ENCODE data around the gene MTRF1. TPM values are rescaled to one million over a fixed set of nuclear protein-coding genes. Genes with fewer than 3 reads are reported as not detected.

The MTRF1 gene
- total and polyA plus RNA-seq, 9 of the 15 experiments (the other 6 are each of a cell fraction or from before 2014, with no cell fraction given), result 12.5 to 33.7 (median 20.1) TPM

- TF ChIP-seq, protein P1, sequence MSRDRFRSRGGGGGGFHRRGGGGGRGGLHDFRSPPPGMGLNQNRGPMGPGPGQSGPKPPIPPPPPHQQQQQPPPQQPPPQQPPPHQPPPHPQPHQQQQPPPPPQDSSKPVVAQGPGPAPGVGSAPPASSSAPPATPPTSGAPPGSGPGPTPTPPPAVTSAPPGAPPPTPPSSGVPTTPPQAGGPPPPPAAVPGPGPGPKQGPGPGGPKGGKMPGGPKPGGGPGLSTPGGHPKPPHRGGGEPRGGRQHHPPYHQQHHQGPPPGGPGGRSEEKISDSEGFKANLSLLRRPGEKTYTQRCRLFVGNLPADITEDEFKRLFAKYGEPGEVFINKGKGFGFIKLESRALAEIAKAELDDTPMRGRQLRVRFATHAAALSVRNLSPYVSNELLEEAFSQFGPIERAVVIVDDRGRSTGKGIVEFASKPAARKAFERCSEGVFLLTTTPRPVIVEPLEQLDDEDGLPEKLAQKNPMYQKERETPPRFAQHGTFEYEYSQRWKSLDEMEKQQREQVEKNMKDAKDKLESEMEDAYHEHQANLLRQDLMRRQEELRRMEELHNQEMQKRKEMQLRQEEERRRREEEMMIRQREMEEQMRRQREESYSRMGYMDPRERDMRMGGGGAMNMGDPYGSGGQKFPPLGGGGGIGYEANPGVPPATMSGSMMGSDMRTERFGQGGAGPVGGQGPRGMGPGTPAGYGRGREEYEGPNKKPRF (IDR thresholded peaks at IDR 0.05; ENCODE audit: low read depth, low read length), result no peak
- TF ChIP-seq NCOA4 (IDR thresholded peaks at IDR 0.05; ENCODE audit: partially characterized antibody) (no peak), NR1H2 (CRISPR knock-in tag; IDR thresholded peaks at IDR 0.05) (no peak), ARID2 (IDR thresholded peaks at IDR 0.05) (no peak), C11orf30 (IDR thresholded peaks at IDR 0.05; ENCODE audit: low read depth) (peak; percentile 93), PRPF4 (IDR thresholded peaks at IDR 0.05; ENCODE audit: insufficient read depth, low read depth, low read length, poor library complexity, severe bottlenecking) (no peak), FOXA1 (IDR thresholded peaks at IDR 0.05; ENCODE audit: borderline replicate concordance) (no peak), MXI1 (IDR thresholded peaks at IDR 0.05; ENCODE audit: low read depth, low read length) (no peak), ZNF644 (tag; IDR thresholded peaks at IDR 0.05; ENCODE audit: low read depth) (no peak), ZNF778 (CRISPR knock-in tag; IDR thresholded peaks at IDR 0.05) (no peak), NFE2 (IDR thresholded peaks at IDR 0.05; ENCODE audit: low read depth) (peak; percentile 87), ZNF24 (IDR thresholded peaks at IDR 0.05) (no peak), CC2D1A (IDR thresholded peaks at IDR 0.05) (no peak), BACH1 (tag; IDR thresholded peaks at IDR 0.05) (peak; percentile 43; the same call in 1 of the 2 replicates), RBM22 (IDR thresholded peaks at IDR 0.05; ENCODE audit: low read depth, low read length, poor library complexity, severe bottlenecking) (no peak), ZKSCAN8 (CRISPR knock-in tag; IDR thresholded peaks at IDR 0.05) (no peak), NFRKB (IDR thresholded peaks at IDR 0.05; ENCODE audit: low read depth) (no peak), ATF3 (IDR thresholded peaks at IDR 0.05) (0 out of 2 replicates have a peak, but pooled peaks have one; percentile 16), ATF3 (CRISPR knock-in tag; conservative IDR thresholded peaks at IDR 0.05) (no peak), MAFF (IDR thresholded peaks at IDR 0.05; ENCODE audit: low read length) (peak; percentile 85)
- TF ChIP-seq, protein P2, sequence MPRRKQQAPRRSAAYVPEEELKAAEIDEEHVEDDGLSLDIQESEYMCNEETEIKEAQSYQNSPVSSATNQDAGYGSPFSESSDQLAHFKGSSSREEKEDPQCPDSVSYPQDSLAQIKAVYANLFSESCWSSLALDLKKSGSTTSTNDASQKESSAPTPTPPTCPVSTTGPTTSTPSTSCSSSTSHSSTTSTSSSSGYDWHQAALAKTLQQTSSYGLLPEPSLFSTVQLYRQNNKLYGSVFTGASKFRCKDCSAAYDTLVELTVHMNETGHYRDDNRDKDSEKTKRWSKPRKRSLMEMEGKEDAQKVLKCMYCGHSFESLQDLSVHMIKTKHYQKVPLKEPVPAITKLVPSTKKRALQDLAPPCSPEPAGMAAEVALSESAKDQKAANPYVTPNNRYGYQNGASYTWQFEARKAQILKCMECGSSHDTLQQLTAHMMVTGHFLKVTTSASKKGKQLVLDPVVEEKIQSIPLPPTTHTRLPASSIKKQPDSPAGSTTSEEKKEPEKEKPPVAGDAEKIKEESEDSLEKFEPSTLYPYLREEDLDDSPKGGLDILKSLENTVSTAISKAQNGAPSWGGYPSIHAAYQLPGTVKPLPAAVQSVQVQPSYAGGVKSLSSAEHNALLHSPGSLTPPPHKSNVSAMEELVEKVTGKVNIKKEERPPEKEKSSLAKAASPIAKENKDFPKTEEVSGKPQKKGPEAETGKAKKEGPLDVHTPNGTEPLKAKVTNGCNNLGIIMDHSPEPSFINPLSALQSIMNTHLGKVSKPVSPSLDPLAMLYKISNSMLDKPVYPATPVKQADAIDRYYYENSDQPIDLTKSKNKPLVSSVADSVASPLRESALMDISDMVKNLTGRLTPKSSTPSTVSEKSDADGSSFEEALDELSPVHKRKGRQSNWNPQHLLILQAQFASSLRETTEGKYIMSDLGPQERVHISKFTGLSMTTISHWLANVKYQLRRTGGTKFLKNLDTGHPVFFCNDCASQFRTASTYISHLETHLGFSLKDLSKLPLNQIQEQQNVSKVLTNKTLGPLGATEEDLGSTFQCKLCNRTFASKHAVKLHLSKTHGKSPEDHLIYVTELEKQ (CRISPR knock-in tag; IDR thresholded peaks at IDR 0.05), result no peak
- TF ChIP-seq, protein P3, sequence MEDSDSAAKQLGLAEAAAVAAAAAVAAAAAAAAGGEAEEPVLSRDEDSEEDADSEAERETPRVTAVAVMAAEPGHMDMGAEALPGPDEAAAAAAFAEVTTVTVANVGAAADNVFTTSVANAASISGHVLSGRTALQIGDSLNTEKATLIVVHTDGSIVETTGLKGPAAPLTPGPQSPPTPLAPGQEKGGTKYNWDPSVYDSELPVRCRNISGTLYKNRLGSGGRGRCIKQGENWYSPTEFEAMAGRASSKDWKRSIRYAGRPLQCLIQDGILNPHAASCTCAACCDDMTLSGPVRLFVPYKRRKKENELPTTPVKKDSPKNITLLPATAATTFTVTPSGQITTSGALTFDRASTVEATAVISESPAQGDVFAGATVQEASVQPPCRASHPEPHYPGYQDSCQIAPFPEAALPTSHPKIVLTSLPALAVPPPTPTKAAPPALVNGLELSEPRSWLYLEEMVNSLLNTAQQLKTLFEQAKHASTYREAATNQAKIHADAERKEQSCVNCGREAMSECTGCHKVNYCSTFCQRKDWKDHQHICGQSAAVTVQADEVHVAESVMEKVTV (CRISPR knock-in tag; IDR thresholded peaks at IDR 0.05), result no peak
Measured at GRCh38 chr13:41179593-41180250, 83.7 kb downstream of the MTRF1 start (continued).
